IMR-90 (cell line): ENCODE data around the gene QPRT. TPM values are rescaled to one million over a fixed set of nuclear protein-coding genes. Genes with fewer than 3 reads are reported as not detected.

Experiments used
- ATAC-seq: fragments of 200-7000 bp; cut with Tn5 transposase; 2 replicates; pipeline ENCODE4 v1.9.1; 2020; ENCODE audit warnings: low read depth, mild to moderate bottlenecking, moderate library complexity
- BruUV-seq: library from RNA; stranded (reverse); fragments of 400-500 nt; replicated peaks from 2 replicates; lab custom pipeline; 2021; lab: Mats Ljungman, UMichigan
- CTCF ChIA-PET: fragments of 300-600 bp; formaldehyde crosslinking; extraction: SDS; loops from one replicate; lab custom pipeline; 2021; ENCODE audit warnings: antibody characterized with exemption; lab: Yijun Ruan, JAX
- POLR2A ChIA-PET: fragments of 300-600 bp; sonication (Branson Sonifier 250); formaldehyde crosslinking; loops from one replicate; lab custom pipeline; 2022; ENCODE audit warnings: antibody characterized with exemption; ENCODE audit not compliant: unreplicated experiment; lab: Charles Lee
- DNase-seq: peaks from one replicate; pipeline ENCODE4 v3.0.0; 2013
- H2AFZ ChIP-seq: replicated peaks from 2 replicates; pipeline ENCODE3; 2013; ENCODE audit warnings: low read length, mild to moderate bottlenecking; ENCODE audit not compliant: poor library complexity
- H2AK5ac ChIP-seq: 2 replicates; pipeline ENCODE4 v1.6.1; 2013; ENCODE audit warnings: low read depth, low read length, inconsistent platforms
- H2AK9ac ChIP-seq: replicated peaks from 2 replicates; pipeline ENCODE3; 2013; ENCODE audit warnings: mild to moderate bottlenecking, low read depth, low read length, moderate library complexity; ENCODE audit not compliant: poor library complexity
- H2BK120ac ChIP-seq: 2 replicates; pipeline ENCODE4 v1.6.1; 2013; ENCODE audit warnings: low read depth, low read length, inconsistent platforms
- H2BK15ac ChIP-seq: 3 replicates; pipeline ENCODE4 v1.6.1; 2013; ENCODE audit warnings: low read depth, low read length, inconsistent platforms
- H2BK20ac ChIP-seq: 2 replicates; pipeline ENCODE4 v1.6.1; 2013; ENCODE audit warnings: low read depth, mild to moderate bottlenecking, inconsistent platforms, low read length, moderate library complexity
- H2BK5ac ChIP-seq: 2 replicates; pipeline ENCODE4 v1.6.1; 2013; ENCODE audit warnings: mild to moderate bottlenecking, low read depth, low read length, inconsistent platforms; ENCODE audit not compliant: poor library complexity, severe bottlenecking
- H3K14ac ChIP-seq: replicated peaks from 2 replicates; pipeline ENCODE4 v1.6.1; 2013; ENCODE audit warnings: low read depth, low read length, inconsistent platforms
- H3K18ac ChIP-seq: 2 replicates; pipeline ENCODE4 v1.6.1; 2013; ENCODE audit warnings: low read depth, low read length, control low read depth
- H3K23ac ChIP-seq: 2 replicates; pipeline ENCODE4 v1.6.1; 2013; ENCODE audit warnings: low read depth, low read length, inconsistent platforms
- H3K27ac ChIP-seq: 2 replicates; pipeline ENCODE4 v1.5.1; 2013; ENCODE audit warnings: mild to moderate bottlenecking, control low read depth, low read length; ENCODE audit not compliant: insufficient read depth
- H3K27me3 ChIP-seq: 2 replicates; pipeline ENCODE4 v1.6.1; 2013; ENCODE audit warnings: low read length; ENCODE audit not compliant: control insufficient read depth, insufficient read depth
- H3K36me3 ChIP-seq: 2 replicates; pipeline ENCODE4 v1.6.1; 2013; ENCODE audit warnings: low read length, mixed read lengths; ENCODE audit not compliant: control insufficient read depth, insufficient read depth
- H3K4ac ChIP-seq: 2 replicates; pipeline ENCODE4 v1.6.1; 2013; ENCODE audit warnings: low read depth, low read length, inconsistent platforms
- H3K4me1 ChIP-seq: 2 replicates; pipeline ENCODE4 v1.6.1; 2013; ENCODE audit warnings: low read length, mixed read lengths; ENCODE audit not compliant: control insufficient read depth, insufficient read depth
- H3K4me2 ChIP-seq: 2 replicates; pipeline ENCODE4 v1.6.1; 2013; ENCODE audit warnings: low read depth, mild to moderate bottlenecking, control low read depth, low read length, moderate library complexity
- H3K4me3 ChIP-seq: 2 replicates; pipeline ENCODE4 v1.5.1; 2013; ENCODE audit warnings: low read depth, mild to moderate bottlenecking, control low read depth, low read length, moderate library complexity; ENCODE audit not compliant: insufficient read depth
- H3K56ac ChIP-seq: 2 replicates; pipeline ENCODE4 v1.6.1; 2013; ENCODE audit warnings: low read length, inconsistent platforms; ENCODE audit not compliant: insufficient read depth; ENCODE audit errors: extremely low read depth
- H3K79me1 ChIP-seq, 2 experiments: 2 replicates each; pipeline ENCODE4 v1.6.1; 2013; ENCODE audit warnings: low read length in 2 of 2, inconsistent platforms in 1 of 2, low read depth in 1 of 2
- H3K9ac ChIP-seq: 2 replicates; pipeline ENCODE4 v1.6.1; 2013; ENCODE audit warnings: low read depth, low read length, control low read depth
- H3K9me1 ChIP-seq: 2 replicates; pipeline ENCODE4 v1.6.1; 2013; ENCODE audit warnings: low read length, inconsistent platforms; ENCODE audit not compliant: insufficient read depth
- H3K9me3 ChIP-seq: 2 replicates; pipeline ENCODE4 v1.6.1; 2013; ENCODE audit warnings: low read length; ENCODE audit not compliant: control insufficient read depth, insufficient read depth
- H4K20me1 ChIP-seq: 2 replicates; pipeline ENCODE4 v1.6.1; 2013; ENCODE audit warnings: low read length, inconsistent platforms; ENCODE audit not compliant: insufficient read depth
- H4K5ac ChIP-seq: 2 replicates; pipeline ENCODE4 v1.6.1; 2013; ENCODE audit warnings: mild to moderate bottlenecking, low read depth, low read length, control low read depth
- H4K8ac ChIP-seq, 2 experiments: 2 replicates each; pipeline ENCODE4 v1.6.1; 2013; ENCODE audit warnings: low read depth in 2 of 2, low read length in 2 of 2, control low read depth in 1 of 2, inconsistent platforms in 1 of 2
- H4K91ac ChIP-seq: 2 replicates; pipeline ENCODE4 v1.6.1; 2013; ENCODE audit warnings: low read depth, low read length, inconsistent platforms; ENCODE audit not compliant: insufficient read depth
- BHLHE40 ChIP-seq: fragments of 150-350 bp; IDR thresholded peaks from 2 replicates; pipeline ENCODE4 v1.6.1; 2016; ENCODE audit warnings: mild to moderate bottlenecking, low read depth, low read length
- CEBPB ChIP-seq: IDR thresholded peaks from 2 replicates; pipeline ENCODE4 v1.6.1; 2012; ENCODE audit warnings: low read depth, low read length, improper control_type of control experiment
- CHD1 ChIP-seq: IDR thresholded peaks from 2 replicates; pipeline ENCODE4 v1.6.1; 2012; ENCODE audit warnings: low read depth, low read length, improper control_type of control experiment
- FOS ChIP-seq: fragments of 150-350 bp; IDR thresholded peaks from 2 replicates; pipeline ENCODE4 v1.6.1; 2016; ENCODE audit warnings: low read depth, low read length
- MAFK ChIP-seq: IDR thresholded peaks from 2 replicates; pipeline ENCODE4 v1.6.1; 2012; ENCODE audit warnings: low read depth, low read length, improper control_type of control experiment
- MAZ ChIP-seq: IDR thresholded peaks from 2 replicates; pipeline ENCODE4 v1.6.1; 2012; ENCODE audit warnings: low read depth, mild to moderate bottlenecking, low read length, improper control_type of control experiment, moderate library complexity, borderline replicate concordance
- MXI1 ChIP-seq: IDR thresholded peaks from 2 replicates; pipeline ENCODE4 v1.6.1; 2012; ENCODE audit warnings: low read depth, mild to moderate bottlenecking, low read length, moderate library complexity, borderline replicate concordance
- POLR2A ChIP-seq: IDR thresholded peaks from 2 replicates; pipeline ENCODE4 v1.6.1; 2012; ENCODE audit warnings: mild to moderate bottlenecking, low read depth, low read length
- RFX5 ChIP-seq: IDR thresholded peaks from 2 replicates; pipeline ENCODE4 v1.8.0; 2012; ENCODE audit warnings: low read depth, mild to moderate bottlenecking, low read length, moderate library complexity
- SMC3 ChIP-seq: fragments of 150-350 bp; IDR thresholded peaks from 2 replicates; pipeline ENCODE4 v1.6.1; 2016; ENCODE audit warnings: low read depth, mild to moderate bottlenecking, antibody characterized with exemption, low read length, moderate library complexity
- WGBS, 2 experiments: methylation state at CpG; one replicate each; pipeline versions ENCODE4 v1.1.5 to v1.1.7; 2013; ENCODE audit warnings: missing lambda C conversion rate in 2 of 2; ENCODE audit not compliant: insufficient read length in 1 of 2; ENCODE audit errors: extremely low coverage in 2 of 2; 5-methylcytosine and 5-hydroxymethylcytosine counted together
- dilution Hi-C: fragments of 300-500 bp; cut with HindIII; formaldehyde crosslinking; loops from one replicate; pipeline ENCODE4 v1.14.3; 2018; ENCODE audit warnings: low sequenced_read_pairs; ENCODE audit not compliant: unreplicated experiment
- in situ Hi-C: fragments of 300-500 bp; cut with MboI; formaldehyde crosslinking; loops from 3 replicates; pipeline ENCODE4 v1.14.3; 2019; ENCODE audit warnings: low sequenced_read_pairs, inconsistent platforms, mixed read lengths
- intact Hi-C: fragments of 100-400 bp; cut with micrococcal nuclease; formaldehyde crosslinking; loops from 2 replicates; pipeline ENCODE4 v1.10.0; 2022
- polyA plus RNA-seq, 3 experiments: library from polyadenylated mRNA; depleted of rRNA; stranded (reverse); fragments of >200 nt; gene quantifications; 2 replicates each; pipeline ENCODE4 v1.2.3, GENCODE V29; 2012; ENCODE audit warnings: low replicate concordance in 1 of 3
- total RNA-seq: library from RNA; depleted of rRNA; stranded (reverse); fragments of >200 nt; gene quantifications from 2 replicates; pipeline ENCODE4 v1.2.3, GENCODE V29; 2012
- TF ChIP-seq, protein P1 (sequence below): fragments of 150-350 bp; IDR thresholded peaks from 2 replicates; pipeline ENCODE4 v1.6.1; 2016; ENCODE audit warnings: low read depth, mild to moderate bottlenecking, low read length, moderate library complexity, borderline replicate concordance
- TF ChIP-seq, protein P2 (sequence below): fragments of 150-350 bp; IDR thresholded peaks from 2 replicates; pipeline ENCODE4 v1.6.1; 2017; ENCODE audit warnings: mild to moderate bottlenecking, antibody characterized with exemption, low read length, low read depth
- TF ChIP-seq, protein P3 (sequence below): conservative IDR thresholded peaks from 2 replicates; pipeline ENCODE4 v1.5.1; 2012; ENCODE audit warnings: mild to moderate bottlenecking, low read depth, low read length, improper control_type of control experiment

The QPRT gene
- total and polyA plus RNA-seq, 2 of the 4 experiments (the other 2 are of a cell fraction), result 3.4 to 6.3 TPM

DNA sequence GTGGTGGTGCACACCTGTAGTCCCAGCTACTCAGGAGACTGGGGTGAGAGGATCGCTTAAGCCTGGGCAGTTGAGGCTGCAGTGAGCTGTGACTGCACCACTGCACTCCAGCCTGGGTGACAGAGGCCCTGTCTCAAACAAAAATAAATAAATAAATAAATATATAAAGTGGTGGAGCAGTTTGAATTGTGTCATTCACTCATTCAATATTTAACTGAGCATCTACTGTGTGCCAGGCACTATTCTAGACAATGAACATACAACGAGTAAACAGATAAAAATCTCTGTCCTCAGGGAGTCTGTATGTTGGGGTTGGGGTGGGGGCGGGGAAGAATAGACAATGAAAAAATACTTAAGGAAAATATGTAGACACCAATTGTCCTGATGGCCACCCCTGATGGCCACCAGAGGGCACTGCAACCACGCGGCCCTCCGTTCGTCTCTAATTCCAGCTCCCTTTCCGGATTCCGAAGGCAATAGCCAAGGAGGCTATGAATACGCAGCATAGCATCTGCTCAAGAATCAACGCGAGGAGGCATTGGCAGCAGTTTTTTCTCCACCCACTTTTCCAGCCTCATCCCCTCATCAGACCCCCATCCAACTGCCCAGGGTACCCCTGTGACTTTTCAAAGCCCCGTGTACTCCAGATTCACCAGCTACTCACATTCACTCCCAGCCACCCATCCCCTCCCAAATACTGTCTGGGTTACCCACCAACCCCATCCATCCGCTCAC, 21.4 kb downstream of the QPRT start:
- in situ Hi-C loops (no loop called here), dilution Hi-C loops (no loop called here), intact Hi-C loops (loop anchor here (1.0 to 2.0 kb wide), 7 partner anchors 21 to 320 kb away; partner anchors contain the start of genes KIF22 and PAGR1)
- H2BK20ac ChIP-seq, result no peak overlapping the region
- H2BK5ac ChIP-seq, result no peak overlapping the region
- H4K20me1 ChIP-seq, result no peaks in the 10 kb centered on the region
- POLR2A ChIA-PET, result interaction anchor here (0.6 to 1.0 kb wide), 2 partner anchors 104 to 148 kb away, joined by 3 read pairs; no protein-coding TSS in a partner anchor
- no peak overlapping the region for H3K27ac ChIP-seq
- no peak overlapping the region for H4K91ac ChIP-seq
- no peaks in the 10 kb centered on the region for H3K9me3 ChIP-seq
- peak overlapping the region in 1 of 2 experiments; percentile 66; a peak in 1 of 4 replicates for H4K8ac ChIP-seq
- H3K4ac ChIP-seq, result no peak overlapping the region
- peak overlapping the region; percentile 67; the same call in 1 of the 2 replicates for H3K4me2 ChIP-seq
- no peak overlapping the region for H3K23ac ChIP-seq
- H3K4me1 ChIP-seq, result no peaks in the 10 kb centered on the region
- no peak overlapping the region for H2BK15ac ChIP-seq
- no peak overlapping the region for H3K4me3 ChIP-seq
- peak; percentile 99 for ATAC-seq
- BruUV-seq, result no TSS peak
- H3K27me3 ChIP-seq, result peaks cover 10% of the 10 kb centered on the region; the same call in 1 of the 2 replicates
- peak; percentile 87 for DNase-seq
- no peak overlapping the region for H2BK120ac ChIP-seq
- H2AK9ac ChIP-seq, result peak overlapping the region; percentile 57
- H3K56ac ChIP-seq, result no peak overlapping the region
- H2AK5ac ChIP-seq, result no peak overlapping the region
- H2AFZ ChIP-seq, result peak overlapping the region; percentile 90
- H3K9me1 ChIP-seq, result no peaks in the 10 kb centered on the region
- H3K36me3 ChIP-seq, result no peaks in the 10 kb centered on the region
- H3K9ac ChIP-seq, result peak overlapping the region; percentile 25; the same call in 1 of the 2 replicates
- no peaks in the 10 kb centered on the region for H3K79me1 ChIP-seq
- H3K14ac ChIP-seq, result no peak overlapping the region; the same call in 1 of the 2 replicates
- CTCF ChIA-PET, result interaction anchor here (0.6 to 1.9 kb wide), 6 partner anchors 10 to 116 kb away, joined by 3 to 6 read pairs (median 4); partner anchors contain the start of gene QPRT
- WGBS, 2 experiments, result no CpG with 5 or more reads among the region's 14 CpGs
- H4K5ac ChIP-seq, result no peak overlapping the region; the same call in 1 of the 2 replicates
- H3K18ac ChIP-seq, result no peak overlapping the region
- TF ChIP-seq, protein P1, sequence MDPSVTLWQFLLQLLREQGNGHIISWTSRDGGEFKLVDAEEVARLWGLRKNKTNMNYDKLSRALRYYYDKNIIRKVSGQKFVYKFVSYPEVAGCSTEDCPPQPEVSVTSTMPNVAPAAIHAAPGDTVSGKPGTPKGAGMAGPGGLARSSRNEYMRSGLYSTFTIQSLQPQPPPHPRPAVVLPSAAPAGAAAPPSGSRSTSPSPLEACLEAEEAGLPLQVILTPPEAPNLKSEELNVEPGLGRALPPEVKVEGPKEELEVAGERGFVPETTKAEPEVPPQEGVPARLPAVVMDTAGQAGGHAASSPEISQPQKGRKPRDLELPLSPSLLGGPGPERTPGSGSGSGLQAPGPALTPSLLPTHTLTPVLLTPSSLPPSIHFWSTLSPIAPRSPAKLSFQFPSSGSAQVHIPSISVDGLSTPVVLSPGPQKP, result no peak
- TF ChIP-seq BHLHE40 (no peak), CEBPB (no peak), MXI1 (peak; percentile 52; the same call in 1 of the 2 replicates), FOS (no peak), POLR2A (no peak), RFX5 (no peak), CHD1 (no peak), MAFK (no peak), MAZ (0 out of 2 replicates have a peak, but pooled peaks have one; percentile 30), SMC3 (peak; percentile 95)
- TF ChIP-seq, protein P2, sequence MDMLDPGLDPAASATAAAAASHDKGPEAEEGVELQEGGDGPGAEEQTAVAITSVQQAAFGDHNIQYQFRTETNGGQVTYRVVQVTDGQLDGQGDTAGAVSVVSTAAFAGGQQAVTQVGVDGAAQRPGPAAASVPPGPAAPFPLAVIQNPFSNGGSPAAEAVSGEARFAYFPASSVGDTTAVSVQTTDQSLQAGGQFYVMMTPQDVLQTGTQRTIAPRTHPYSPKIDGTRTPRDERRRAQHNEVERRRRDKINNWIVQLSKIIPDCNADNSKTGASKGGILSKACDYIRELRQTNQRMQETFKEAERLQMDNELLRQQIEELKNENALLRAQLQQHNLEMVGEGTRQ, result no peak
- TF ChIP-seq, protein P3, sequence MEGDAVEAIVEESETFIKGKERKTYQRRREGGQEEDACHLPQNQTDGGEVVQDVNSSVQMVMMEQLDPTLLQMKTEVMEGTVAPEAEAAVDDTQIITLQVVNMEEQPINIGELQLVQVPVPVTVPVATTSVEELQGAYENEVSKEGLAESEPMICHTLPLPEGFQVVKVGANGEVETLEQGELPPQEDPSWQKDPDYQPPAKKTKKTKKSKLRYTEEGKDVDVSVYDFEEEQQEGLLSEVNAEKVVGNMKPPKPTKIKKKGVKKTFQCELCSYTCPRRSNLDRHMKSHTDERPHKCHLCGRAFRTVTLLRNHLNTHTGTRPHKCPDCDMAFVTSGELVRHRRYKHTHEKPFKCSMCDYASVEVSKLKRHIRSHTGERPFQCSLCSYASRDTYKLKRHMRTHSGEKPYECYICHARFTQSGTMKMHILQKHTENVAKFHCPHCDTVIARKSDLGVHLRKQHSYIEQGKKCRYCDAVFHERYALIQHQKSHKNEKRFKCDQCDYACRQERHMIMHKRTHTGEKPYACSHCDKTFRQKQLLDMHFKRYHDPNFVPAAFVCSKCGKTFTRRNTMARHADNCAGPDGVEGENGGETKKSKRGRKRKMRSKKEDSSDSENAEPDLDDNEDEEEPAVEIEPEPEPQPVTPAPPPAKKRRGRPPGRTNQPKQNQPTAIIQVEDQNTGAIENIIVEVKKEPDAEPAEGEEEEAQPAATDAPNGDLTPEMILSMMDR, result peak; percentile 98
